OCI-LY7 (cell line): Measurements from ENCODE around the gene SMYD1. TPM values are rescaled to one million over a fixed set of nuclear protein-coding genes. Genes with fewer than 3 reads are reported as not detected.

Experiments
- BruUV-seq: library from RNA; stranded (reverse); fragments of 400-500 nt; replicated peaks from 2 replicates; lab custom pipeline; 2021; lab: Mats Ljungman, UMichigan
- CTCF ChIA-PET: fragments of 300-600 bp; sonication (Branson Sonifier 250); formaldehyde crosslinking; loops from one replicate; lab custom pipeline; 2022; ENCODE audit warnings: antibody characterized with exemption; ENCODE audit not compliant: unreplicated experiment; lab: Charles Lee
- POLR2A ChIA-PET: fragments of 300-600 bp; sonication (Branson Sonifier 250); formaldehyde crosslinking; loops from one replicate; lab custom pipeline; 2022; ENCODE audit warnings: antibody characterized with exemption; lab: Charles Lee
- DNase-seq: peaks from one replicate; pipeline ENCODE4 v3.0.0-alpha.2; 2015; ENCODE audit warnings: low spot score
- H2AFZ ChIP-seq: fragments of 200-600 bp; sonication (generic), shearing (Covaris generic); 2 replicates; pipeline ENCODE4 v1.6.1; 2014; ENCODE audit warnings: mild to moderate bottlenecking, antibody characterized with exemption, low read length, moderate library complexity
- H3K27ac ChIP-seq: fragments of 200-600 bp; sonication (generic); 2 replicates; pipeline ENCODE4 v1.5.1; 2014; ENCODE audit warnings: mixed run types, low read depth, mild to moderate bottlenecking, moderate library complexity, low read length, inconsistent platforms; ENCODE audit not compliant: poor library complexity, severe bottlenecking
- H3K36me3 ChIP-seq: fragments of 200-600 bp; sonication (generic); 2 replicates; pipeline ENCODE4 v1.6.1; 2014; ENCODE audit warnings: mild to moderate bottlenecking, antibody characterized with exemption, low read length, moderate library complexity, mixed read lengths; ENCODE audit not compliant: insufficient read depth
- H3K4me1 ChIP-seq: fragments of 200-600 bp; sonication (generic); 2 replicates; pipeline ENCODE4 v1.5.1; 2014; ENCODE audit warnings: mild to moderate bottlenecking, low read length; ENCODE audit not compliant: insufficient read depth, poor library complexity, severe bottlenecking
- H3K4me2 ChIP-seq: fragments of 200-600 bp; sonication (generic); 2 replicates; pipeline ENCODE4 v1.6.1; 2014; ENCODE audit warnings: mild to moderate bottlenecking, low read length
- H3K4me3 ChIP-seq: fragments of 200-600 bp; sonication (generic); 2 replicates; pipeline ENCODE4 v1.5.1; 2014; ENCODE audit warnings: mild to moderate bottlenecking, low read depth, low read length; ENCODE audit not compliant: poor library complexity, severe bottlenecking
- H3K79me2 ChIP-seq: fragments of 200-600 bp; sonication (generic); 2 replicates; pipeline ENCODE4 v1.6.1; 2016; ENCODE audit warnings: low read depth, mild to moderate bottlenecking, low read length, moderate library complexity, mixed read lengths; ENCODE audit not compliant: insufficient read depth
- H3K9me2 ChIP-seq: fragments of 200-600 bp; sonication (generic); 2 replicates; pipeline ENCODE4 v1.6.1; 2016; ENCODE audit warnings: mild to moderate bottlenecking, low read length, mixed read lengths; ENCODE audit not compliant: insufficient read depth
- H3K9me3 ChIP-seq: fragments of 200-600 bp; sonication (generic); 2 replicates; pipeline ENCODE4 v1.6.1; 2014; ENCODE audit warnings: mild to moderate bottlenecking, mixed run types, low read length, mixed read lengths
- H4K20me1 ChIP-seq: fragments of 200-600 bp; sonication (generic); 2 replicates; pipeline ENCODE4 v1.6.1; 2014; ENCODE audit warnings: mild to moderate bottlenecking, antibody characterized with exemption, low read length, moderate library complexity, mixed read lengths; ENCODE audit not compliant: insufficient read depth
- EZH2phosphoT487 ChIP-seq: fragments of 200-600 bp; sonication (generic); IDR thresholded peaks from 2 replicates; pipeline ENCODE4 v1.6.1; 2018; ENCODE audit warnings: low read depth, borderline replicate concordance, mild to moderate bottlenecking, mixed run types, antibody characterized with exemption, low read length, moderate library complexity, mixed read lengths
- intact Hi-C: fragments of 100-400 bp; cut with micrococcal nuclease; formaldehyde crosslinking; loops from one replicate; pipeline ENCODE4 v1.10.0; 2022; ENCODE audit not compliant: unreplicated experiment
- total RNA-seq, 2 experiments: library from RNA; depleted of rRNA in 1 of 2; stranded (reverse); fragments of >200 nt in 1 of 2; shearing (Covaris generic) in 1 of 2; gene quantifications; 2 replicates each; pipeline ENCODE4 v1.2.3, GENCODE V29; 2014 to 2022
- TF ChIP-seq, protein P1 (sequence below): fragments of 200-600 bp; sonication (generic); conservative IDR thresholded peaks from 2 replicates; pipeline ENCODE4 v1.5.1; 2014; ENCODE audit warnings: mild to moderate bottlenecking, antibody characterized with exemption, low read length, moderate library complexity, mixed read lengths

The SMYD1 gene
- total RNA-seq, 2 experiments from 2014 or later = not detected

DNA sequence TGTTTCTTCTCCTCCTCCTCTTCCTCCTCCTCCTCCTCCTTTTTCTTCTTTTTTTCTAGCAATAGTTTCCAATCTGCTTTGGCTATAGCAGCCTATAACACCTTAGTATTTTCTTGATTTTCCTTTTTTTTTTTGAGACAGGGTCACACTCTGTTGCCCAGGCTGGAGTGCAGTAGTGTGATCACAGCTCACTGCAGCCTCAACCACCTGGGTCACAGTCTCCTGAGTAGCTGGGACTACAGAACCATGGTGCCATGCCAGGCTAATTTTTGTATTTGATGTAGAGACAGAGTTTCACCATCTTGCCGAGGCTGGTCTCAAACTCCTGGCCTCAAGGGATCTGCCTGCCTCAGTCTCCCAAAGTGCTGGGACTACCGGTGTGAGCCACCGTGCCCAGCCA, 91.9 kb downstream of the SMYD1 start:
- H4K20me1 ChIP-seq = no peaks in the 10 kb centered on the region
- no peak for DNase-seq
- no peak overlapping the region for H3K4me2 ChIP-seq
- H3K36me3 ChIP-seq = no peaks in the 10 kb centered on the region
- BruUV-seq = no TSS peak
- TF ChIP-seq EZH2phosphoT487 = no peak
- TF ChIP-seq, protein P1, sequence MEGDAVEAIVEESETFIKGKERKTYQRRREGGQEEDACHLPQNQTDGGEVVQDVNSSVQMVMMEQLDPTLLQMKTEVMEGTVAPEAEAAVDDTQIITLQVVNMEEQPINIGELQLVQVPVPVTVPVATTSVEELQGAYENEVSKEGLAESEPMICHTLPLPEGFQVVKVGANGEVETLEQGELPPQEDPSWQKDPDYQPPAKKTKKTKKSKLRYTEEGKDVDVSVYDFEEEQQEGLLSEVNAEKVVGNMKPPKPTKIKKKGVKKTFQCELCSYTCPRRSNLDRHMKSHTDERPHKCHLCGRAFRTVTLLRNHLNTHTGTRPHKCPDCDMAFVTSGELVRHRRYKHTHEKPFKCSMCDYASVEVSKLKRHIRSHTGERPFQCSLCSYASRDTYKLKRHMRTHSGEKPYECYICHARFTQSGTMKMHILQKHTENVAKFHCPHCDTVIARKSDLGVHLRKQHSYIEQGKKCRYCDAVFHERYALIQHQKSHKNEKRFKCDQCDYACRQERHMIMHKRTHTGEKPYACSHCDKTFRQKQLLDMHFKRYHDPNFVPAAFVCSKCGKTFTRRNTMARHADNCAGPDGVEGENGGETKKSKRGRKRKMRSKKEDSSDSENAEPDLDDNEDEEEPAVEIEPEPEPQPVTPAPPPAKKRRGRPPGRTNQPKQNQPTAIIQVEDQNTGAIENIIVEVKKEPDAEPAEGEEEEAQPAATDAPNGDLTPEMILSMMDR = no peak
- no peaks in the 10 kb centered on the region for H3K4me1 ChIP-seq
- no peak overlapping the region for H3K4me3 ChIP-seq
- intact Hi-C loops = no loop called here
- no peak overlapping the region for H2AFZ ChIP-seq
- no peaks in the 10 kb centered on the region for H3K79me2 ChIP-seq
- CTCF ChIA-PET = interaction anchor here (1.6 kb wide), 1 partner anchor 99 kb away, joined by 4 read pairs; no protein-coding TSS in a partner anchor
- H3K27ac ChIP-seq = no peak overlapping the region
- no peaks in the 10 kb centered on the region for H3K9me3 ChIP-seq
- no peaks in the 10 kb centered on the region for H3K9me2 ChIP-seq
- POLR2A ChIA-PET = no interaction called here

DNA sequence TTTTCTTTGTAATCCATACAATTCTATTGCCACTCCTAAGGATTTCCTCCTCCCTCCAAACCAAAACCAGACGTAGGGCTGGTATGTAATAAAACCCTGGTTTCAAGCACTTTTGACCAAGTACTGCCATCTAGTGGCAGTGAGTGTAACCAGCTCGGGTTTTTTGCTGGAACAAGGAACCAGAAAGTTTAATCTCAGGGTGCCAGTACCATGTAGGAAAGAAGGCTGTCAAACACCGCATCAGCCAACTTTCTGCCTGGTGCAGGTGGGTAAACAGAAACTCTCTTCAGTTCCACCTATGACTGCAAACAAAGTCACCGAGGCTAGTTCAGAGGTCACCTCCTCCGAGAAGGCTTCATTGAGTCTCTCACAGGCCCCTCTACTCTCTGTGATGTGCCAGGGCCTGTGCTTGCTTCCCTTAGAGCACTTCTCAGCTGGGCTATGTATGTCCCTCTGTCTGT, 92.4 kb downstream of the SMYD1 start:
- H3K27ac ChIP-seq = no peak overlapping the region
- peak; percentile 72 for DNase-seq
- ChIA-PET POLR2A (no interaction called here), CTCF (interaction anchor here (1.6 kb wide), 1 partner anchor 99 kb away, joined by 4 read pairs; no protein-coding TSS in a partner anchor)
- no peaks in the 10 kb centered on the region for H3K9me2 ChIP-seq
- no peaks in the 10 kb centered on the region for H3K36me3 ChIP-seq
- no peak overlapping the region for H3K4me2 ChIP-seq
- no TSS peak for BruUV-seq
- H3K4me3 ChIP-seq = no peak overlapping the region
- H2AFZ ChIP-seq = no peak overlapping the region
- no peaks in the 10 kb centered on the region for H3K9me3 ChIP-seq
- intact Hi-C loops = loop anchor here (1.0 to 5.0 kb wide), 2 partner anchors 100 to 158 kb away; no protein-coding TSS in a partner anchor
- H3K4me1 ChIP-seq = no peaks in the 10 kb centered on the region
- no peaks in the 10 kb centered on the region for H4K20me1 ChIP-seq
- TF ChIP-seq, protein P1 = peak; percentile 95
- TF ChIP-seq EZH2phosphoT487 = no peak
- no peaks in the 10 kb centered on the region for H3K79me2 ChIP-seq

DNA sequence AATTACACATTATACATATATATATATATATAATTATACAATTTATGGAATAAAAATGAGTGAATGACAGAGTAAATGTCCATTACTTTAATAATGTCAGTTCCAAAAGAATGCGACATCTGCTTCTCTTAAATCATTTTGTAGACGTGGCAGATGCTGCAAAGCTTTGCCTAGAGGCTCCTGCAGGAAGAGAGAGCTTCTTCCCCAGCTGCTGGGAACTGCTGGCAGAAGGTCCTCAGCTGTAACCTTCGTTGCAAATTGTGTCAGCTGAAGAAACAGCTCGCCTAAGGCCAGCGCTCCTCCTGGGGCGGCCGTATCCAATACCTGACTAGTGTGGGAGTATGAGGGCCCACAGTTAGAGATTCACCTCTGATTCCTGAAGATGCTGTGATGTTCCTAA, 92.9 kb downstream of the SMYD1 start:
- POLR2A ChIA-PET = no interaction called here
- H4K20me1 ChIP-seq = no peaks in the 10 kb centered on the region
- H3K79me2 ChIP-seq = no peaks in the 10 kb centered on the region
- H3K36me3 ChIP-seq = no peaks in the 10 kb centered on the region
- no peak overlapping the region for H2AFZ ChIP-seq
- intact Hi-C loops = loop anchor here (1.0 to 5.0 kb wide), 2 partner anchors 100 to 158 kb away; no protein-coding TSS in a partner anchor
- no peak overlapping the region for H3K4me3 ChIP-seq
- no peaks in the 10 kb centered on the region for H3K4me1 ChIP-seq
- no peaks in the 10 kb centered on the region for H3K9me2 ChIP-seq
- H3K4me2 ChIP-seq = no peak overlapping the region
- H3K27ac ChIP-seq = no peak overlapping the region
- no TSS peak for BruUV-seq
- no peaks in the 10 kb centered on the region for H3K9me3 ChIP-seq
- DNase-seq = no peak
- CTCF ChIA-PET = interaction anchor here (1.6 kb wide), 1 partner anchor 100 kb away, joined by 4 read pairs; no protein-coding TSS in a partner anchor
- TF ChIP-seq EZH2phosphoT487 = no peak
- TF ChIP-seq, protein P1 = no peak
